ENCODE measurements around the gene ZIC2. TPM values are rescaled to one million over a fixed set of nuclear protein-coding genes. Genes with fewer than 3 reads are reported as not detected.
"Not testable (repeated sequence)": the region's sequence is repeated elsewhere in the genome, so short reads cannot be mapped to it uniquely, and the experiment has no call there.

The ZIC2 gene
- total RNA-seq, 1 donor from 2014 or later = 0.13 TPM

DNA sequence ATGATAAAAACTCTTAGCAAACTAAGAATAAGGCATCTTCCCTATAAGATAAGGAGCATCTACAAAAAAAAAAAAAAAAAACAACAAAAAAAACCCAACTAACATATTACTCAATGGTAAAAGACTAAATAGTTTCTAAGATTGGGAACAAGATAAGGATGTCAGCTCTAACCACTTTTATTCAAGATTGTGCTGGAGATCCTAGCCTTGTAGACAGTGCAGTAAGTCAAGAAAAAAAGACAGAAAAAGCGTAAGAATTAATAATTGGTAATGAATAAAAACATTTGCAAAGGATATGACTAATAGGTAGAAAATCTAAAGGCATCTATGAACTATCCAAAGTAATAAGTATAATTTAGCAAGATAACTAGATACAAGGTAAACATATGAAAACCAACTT is 33.0 kb downstream of the ZIC2 start:
- no peak for DNase-seq (ENCODE audit: low read depth in 2 of 2)

DNA sequence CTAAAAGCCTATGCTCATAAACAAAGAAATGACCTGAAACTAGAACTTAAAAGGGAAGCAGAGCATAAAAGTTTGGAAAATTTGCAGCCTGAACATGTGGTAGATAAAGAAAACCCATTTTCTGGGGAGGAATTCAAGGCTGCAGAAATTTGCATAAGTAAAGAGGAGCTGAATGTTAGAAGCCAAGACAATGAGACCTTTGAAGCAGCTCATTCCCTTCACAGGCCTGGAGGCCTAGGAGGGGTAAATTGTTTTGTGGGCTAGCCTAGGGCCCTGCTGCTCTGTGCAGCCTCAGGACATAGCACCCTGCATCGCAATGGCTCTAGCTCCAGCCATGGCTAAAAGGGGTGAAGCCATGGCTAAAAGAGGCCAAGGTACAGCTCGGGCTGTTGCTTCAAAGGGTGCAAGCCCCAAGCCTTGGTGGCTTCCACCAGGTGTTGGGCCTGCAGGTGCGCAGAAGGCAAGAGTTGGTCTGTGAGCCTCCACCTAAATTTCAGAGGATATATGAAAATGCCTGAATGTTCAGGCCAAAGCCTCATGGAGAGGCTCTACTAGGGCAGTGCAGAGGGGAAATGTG is 38.3 kb downstream of the ZIC2 start:
- DNase-seq (ENCODE audit: low read depth in 2 of 2) = no peak

DNA sequence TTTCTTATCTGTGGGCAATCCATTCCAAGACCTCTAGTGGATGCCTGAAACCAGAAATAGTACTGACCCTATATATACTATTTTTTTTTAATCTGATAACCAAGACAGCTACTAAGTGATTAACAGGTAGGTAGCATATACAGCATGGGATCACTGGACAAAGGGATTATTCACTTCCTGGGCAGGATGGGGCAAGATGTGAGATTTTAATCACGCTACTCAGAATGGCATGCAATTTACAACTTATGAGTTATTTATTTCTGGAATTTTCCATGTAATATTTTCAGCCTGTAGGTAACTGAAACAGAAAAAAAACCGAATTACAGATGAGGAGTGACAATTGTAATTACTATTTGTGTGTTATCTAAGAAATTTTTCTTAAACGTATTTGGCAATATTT is 41.2 kb downstream of the ZIC2 start:
- no peak for DNase-seq (ENCODE audit: low read depth in 2 of 2)

DNA sequence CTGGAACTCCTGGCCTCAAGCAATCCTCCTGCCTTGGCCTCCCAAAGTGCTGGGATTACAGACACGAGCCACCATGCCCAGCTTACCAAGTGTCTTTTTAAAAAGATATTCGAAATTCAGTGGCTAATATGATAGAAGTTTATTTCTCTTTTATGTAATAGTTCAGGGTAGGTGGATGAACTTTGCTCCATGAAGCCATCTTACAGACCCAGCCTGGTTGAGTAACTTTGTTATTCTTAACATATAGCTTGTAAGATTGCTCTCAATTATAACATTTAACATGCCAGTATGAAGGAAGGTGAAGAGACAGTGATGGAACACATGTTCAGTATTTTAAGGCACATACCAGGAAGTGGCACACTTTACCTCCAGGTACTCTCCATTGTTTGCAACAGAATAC is 42.4 kb downstream of the ZIC2 start:
- no peak for DNase-seq (ENCODE audit: low read depth in 2 of 2)

DNA sequence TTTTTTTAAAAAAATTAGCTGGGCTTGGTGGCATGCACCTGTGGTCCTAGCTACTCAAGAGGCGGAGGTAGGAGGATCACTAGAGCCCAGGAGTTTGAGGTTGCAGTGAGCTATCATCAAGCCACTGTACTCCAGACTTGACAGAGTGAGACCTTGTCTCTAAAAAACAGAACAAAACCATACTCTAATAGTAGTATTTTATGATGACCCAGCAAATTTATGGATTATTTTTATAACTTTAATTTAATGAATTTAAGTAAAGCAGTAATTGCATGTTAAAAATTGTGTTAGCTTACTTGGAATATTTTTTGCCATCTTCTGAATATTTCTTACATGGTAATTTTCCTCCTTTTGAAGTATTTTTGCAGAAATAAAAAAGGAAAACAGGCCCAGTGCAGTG is 48.3 kb downstream of the ZIC2 start:
- no peak for DNase-seq (ENCODE audit: low read depth in 2 of 2)

DNA sequence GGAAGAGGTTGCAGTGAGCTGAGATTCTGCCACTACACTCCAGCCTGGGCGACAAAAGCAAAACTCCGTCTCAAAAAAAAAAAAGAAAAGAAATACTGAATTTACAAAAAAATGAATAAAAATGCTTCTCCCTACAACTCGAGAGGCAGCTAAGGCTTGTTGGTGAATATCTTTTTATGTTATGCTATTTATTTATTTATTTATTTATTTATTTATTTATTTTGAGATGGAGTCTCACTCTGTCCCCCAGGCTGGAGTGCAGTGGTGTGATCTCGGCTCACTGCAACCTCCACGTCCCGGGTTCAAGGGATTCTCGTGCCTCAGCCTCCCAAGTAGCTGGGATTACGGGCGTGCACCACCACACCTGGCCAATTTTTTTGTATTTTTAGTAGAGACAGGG is 51.1 kb downstream of the ZIC2 start:
- not testable (repeated sequence) for DNase-seq (ENCODE audit: low read depth in 2 of 2)

DNA sequence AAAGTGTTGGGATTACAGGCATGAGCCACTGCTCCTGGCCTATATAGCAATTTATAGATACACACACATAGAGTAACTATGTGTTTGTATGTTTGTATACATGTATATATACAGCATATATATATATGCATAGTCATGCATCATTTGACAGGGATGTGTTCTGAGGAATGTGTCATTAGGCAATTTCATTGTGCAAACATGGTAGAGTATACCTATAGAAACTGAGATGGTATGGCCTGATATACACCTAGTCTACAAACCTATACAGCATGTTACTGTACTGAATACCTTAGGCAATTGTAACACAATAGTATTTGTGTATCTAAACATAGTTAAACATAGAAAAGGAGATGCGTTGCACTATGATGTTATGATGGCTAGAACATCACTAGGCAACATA is 54.4 kb downstream of the ZIC2 start:
- no peak for DNase-seq (ENCODE audit: low read depth in 2 of 2)

Other genes starting within 250 kb of the ZIC2 start
- gene ZIC5, start 10.0 kb upstream of the ZIC2 start, total RNA-seq = under 0.01 TPM in 2 replicates
- gene PCCA, start 107.3 kb downstream of the ZIC2 start, total RNA-seq = 35.4 and 37.0 TPM in 2 replicates

All from dermis microvascular lymphatic vessel endothelial cell (primary cell).